GM18526 (cell line): ENCODE results near the gene APH1B.

ENCODE experiments used
- POLR2A ChIP-seq: IDR thresholded peaks from 3 replicates; pipeline ENCODE4 v1.6.1; 2011; ENCODE audit not compliant: insufficient read length; ENCODE audit errors: extremely low read depth

The APH1B gene

DNA sequence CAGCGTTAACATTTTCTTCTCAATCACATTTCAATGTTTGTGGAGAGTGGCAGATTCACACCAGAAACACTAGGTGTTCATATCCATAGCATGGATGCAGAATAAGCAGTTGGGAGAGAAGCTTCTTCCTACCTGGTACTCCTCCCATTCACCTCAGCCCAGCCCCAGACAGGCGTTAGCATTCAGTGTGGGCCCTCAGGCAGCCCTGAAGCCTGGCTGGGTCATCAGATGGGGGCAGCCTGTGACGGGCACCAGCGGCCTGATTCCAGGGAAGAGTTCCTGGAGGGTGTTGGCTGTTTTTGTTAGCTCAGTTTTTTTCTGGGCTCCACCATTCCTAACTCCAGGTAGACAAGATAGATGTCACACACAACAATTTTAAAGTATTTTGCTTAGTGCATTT, 31.1 kb downstream of the APH1B start:
- no peak for TF ChIP-seq POLR2A

DNA sequence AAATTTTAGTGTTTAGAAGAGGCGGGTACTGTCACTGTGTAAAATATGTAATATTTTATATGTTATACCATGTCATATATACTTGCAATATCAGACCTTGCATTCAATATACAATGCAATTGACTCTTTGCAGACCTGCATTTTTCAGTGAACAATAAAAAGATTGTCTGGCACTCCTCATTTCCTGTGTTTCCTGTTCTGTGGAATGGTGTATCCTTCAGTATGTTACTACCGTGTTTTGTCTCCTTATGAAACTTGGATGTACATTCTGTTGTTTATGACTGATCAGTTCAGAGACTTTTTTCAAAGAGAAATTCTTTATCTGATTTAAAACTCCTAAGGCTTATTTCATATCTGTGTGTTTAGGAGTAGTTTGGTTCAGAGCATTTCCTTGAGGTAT, 31.5 kb downstream of the APH1B start:
- no peak for TF ChIP-seq POLR2A

GRCh38 chr15:63310646-63311045, 33.2 kb downstream of the APH1B start:
- no peak for TF ChIP-seq POLR2A

GRCh38 chr15:63312286-63312685, 34.9 kb downstream of the APH1B start:
- no peak for TF ChIP-seq POLR2A

DNA sequence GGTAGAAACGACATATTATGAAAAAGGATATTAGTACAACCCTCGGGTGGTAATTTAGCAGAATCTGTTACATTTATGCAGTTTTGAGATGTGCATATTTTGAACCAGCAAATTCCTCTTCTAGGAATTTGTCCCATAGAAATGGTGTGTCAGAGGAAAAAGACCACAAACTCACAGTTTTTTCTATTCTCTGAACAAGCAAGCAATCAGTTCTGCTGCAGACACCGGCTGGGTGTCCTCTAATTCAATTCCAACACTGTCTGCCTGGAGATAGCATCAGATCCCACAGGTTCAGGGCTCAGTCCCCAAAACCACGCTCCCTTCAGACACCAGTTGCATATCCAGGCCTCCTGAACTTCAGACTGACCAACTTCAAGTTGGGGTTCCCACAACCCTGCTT, 36.4 kb downstream of the APH1B start:
- TF ChIP-seq POLR2A, result no peak

- TF ChIP-seq POLR2A, result no peak
Observed at GRCh38 chr15:63314409-63314808, 37.0 kb downstream of the APH1B start.

DNA sequence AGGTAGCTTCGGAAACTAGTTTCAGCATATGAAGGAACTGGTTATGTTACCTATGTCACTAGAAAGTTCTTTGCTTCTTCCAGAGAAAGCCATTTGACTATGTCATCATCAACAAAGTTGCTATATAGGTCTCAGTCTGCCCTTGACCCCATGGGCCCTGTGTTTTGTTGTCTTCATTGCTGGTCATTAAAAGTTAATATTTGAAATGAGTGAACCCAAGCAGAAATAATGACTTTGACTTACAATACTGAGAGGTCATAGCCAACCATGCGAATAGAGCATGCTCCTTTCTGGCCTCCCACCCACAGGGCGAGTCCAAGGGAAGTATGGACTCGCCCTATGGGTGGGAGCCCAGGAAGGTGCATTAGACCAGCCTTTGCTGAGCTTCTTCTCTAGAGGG, 40.9 kb downstream of the APH1B start:
- TF ChIP-seq POLR2A, result no peak

- TF ChIP-seq POLR2A, result no peak
Observed at GRCh38 chr15:63319065-63319464, 41.7 kb downstream of the APH1B start.

GRCh38 chr15:63321462-63321861, 44.1 kb downstream of the APH1B start:
- no peak for TF ChIP-seq POLR2A

DNA sequence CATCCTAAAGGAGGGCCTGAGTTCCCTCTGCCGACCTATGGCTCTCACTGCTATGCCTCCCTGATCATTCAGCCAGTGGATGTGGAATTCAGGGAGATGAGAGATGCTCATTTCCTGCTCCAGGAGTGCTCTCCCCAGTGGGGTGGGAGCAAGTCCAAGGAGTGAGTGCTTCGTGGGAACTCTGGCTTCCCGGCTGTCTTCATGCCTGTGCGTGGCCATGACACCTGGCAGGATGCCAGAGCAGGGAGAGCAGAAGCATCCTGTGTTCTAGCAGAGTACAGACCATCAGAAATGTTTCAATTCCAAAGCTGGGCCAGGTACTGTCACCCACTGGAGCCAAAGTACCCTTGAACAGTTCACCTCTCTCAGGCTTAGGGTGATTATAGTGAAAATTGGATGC, 45.1 kb downstream of the APH1B start:
- TF ChIP-seq POLR2A, result no peak

DNA sequence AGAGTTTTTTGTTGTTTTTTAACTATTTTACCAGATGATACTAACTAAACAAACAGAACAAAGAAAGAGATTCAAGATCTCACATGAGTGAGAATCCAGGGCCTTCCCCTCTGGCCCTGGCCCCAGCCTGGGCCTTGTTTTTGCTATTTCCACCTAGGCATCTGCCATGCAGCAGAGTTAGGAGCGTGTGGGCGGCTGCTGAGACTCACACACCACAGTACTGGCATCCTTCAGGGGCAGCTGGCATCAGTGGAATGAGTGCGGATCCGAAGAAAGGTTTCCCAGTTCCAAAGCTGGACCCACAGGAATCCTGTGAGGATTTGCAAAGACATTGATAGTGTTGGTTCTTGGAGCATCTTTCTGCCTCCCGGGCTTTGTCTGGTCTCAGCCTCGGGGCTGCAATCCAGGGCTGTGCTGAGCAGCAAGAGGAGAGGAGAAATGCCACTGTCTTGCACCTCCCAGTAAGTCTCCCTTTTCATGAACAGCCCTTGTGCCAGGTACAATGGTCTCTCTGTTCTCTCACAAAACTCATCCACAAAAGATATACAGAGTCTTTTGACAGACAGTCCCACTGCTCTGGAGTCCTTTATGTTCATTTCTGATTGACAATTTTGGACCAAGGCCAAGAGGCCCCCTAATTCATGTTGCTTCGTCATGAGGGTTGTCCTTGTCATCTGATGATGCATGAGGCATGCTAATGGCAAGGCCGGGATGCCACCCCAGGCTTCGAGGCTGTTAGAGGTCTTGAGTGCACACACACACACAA, 46.6 kb downstream of the APH1B start:
- no peak for TF ChIP-seq POLR2A

DNA sequence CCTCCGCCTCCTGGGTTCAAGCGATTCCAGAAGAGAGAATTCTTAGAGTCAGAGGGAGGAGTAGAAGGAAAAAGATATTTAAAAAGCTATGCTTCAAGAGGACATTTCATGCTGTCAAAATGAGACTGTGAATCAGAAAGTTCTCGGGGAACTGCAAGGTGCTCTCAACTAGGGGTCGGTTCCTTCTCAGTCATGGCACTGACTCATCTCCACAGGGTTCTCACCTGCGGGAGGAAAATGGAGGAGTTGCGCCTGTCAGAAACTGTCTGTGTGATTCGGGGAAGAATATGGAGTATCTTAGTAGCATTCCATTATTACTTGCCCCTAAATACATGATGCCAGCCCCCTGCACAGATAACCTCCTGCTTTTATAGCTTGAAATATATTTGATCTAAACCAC, 47.4 kb downstream of the APH1B start:
- no peak for TF ChIP-seq POLR2A

GRCh38 chr15:63327648-63328421, 50.4 kb downstream of the APH1B start:
- no peak for TF ChIP-seq POLR2A

- TF ChIP-seq POLR2A, result no peak
Observed at GRCh38 chr15:63329567-63330350, 52.4 kb downstream of the APH1B start.

DNA sequence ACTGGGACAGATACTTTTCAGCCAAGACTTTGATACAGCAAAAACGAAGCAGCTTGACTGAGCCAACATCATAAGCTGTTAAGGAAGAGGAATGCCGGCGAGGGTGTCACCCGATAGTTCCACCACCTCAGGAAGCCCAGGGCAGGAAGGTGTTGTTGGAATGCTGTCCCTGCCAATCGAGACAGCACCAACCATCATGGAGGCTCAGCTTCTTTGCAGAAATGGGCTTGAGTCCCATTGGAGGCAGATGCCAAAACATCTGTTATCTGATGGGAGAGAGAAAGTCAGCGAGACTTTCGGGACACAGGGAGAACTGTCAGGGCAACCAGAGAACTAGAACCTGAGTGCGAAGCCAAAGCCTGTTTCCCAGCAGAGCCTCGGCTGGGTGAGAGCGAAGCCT, 53.5 kb downstream of the APH1B start:
- no peak for TF ChIP-seq POLR2A

GRCh38 chr15:63331456-63331855, 54.1 kb downstream of the APH1B start:
- TF ChIP-seq POLR2A, result no peak
